DND-41 (cell line): ENCODE measurements around the gene GADL1.

Experiments used
- ATAC-seq: fragments of 200-7000 bp; cut with Tn5 transposase; 3 replicates; pipeline ENCODE4 v1.9.1; 2021; ENCODE audit warnings: low read depth; ENCODE audit not compliant: insufficient read depth
- DNase-seq: peaks from one replicate; pipeline ENCODE4 v3.0.0-alpha.2; 2020
- H2AFZ ChIP-seq: 2 replicates; pipeline ENCODE4 v1.6.0; 2012; ENCODE audit warnings: low read depth, low read length
- H3K27ac ChIP-seq: 2 replicates; pipeline ENCODE4 v1.5.1; 2012; ENCODE audit warnings: low read length, inconsistent platforms
- H3K27me3 ChIP-seq: fragments of 200-600 bp; sonication (generic); 2 replicates; pipeline ENCODE4 v1.6.0; 2012; ENCODE audit warnings: low read length, mild to moderate bottlenecking, inconsistent platforms; ENCODE audit not compliant: insufficient read depth, poor library complexity
- H3K36me3 ChIP-seq: 2 replicates; pipeline ENCODE4 v1.5.1; 2012; ENCODE audit warnings: low read length, inconsistent platforms; ENCODE audit not compliant: insufficient read depth
- H3K4me1 ChIP-seq: 2 replicates; pipeline ENCODE4 v1.5.1; 2012; ENCODE audit warnings: mild to moderate bottlenecking, low read length; ENCODE audit not compliant: insufficient read depth
- H3K4me2 ChIP-seq: 2 replicates; pipeline ENCODE4 v1.6.0; 2012; ENCODE audit warnings: mild to moderate bottlenecking, moderate library complexity, low read length, inconsistent platforms; ENCODE audit not compliant: insufficient read depth
- H3K4me3 ChIP-seq, 2 experiments: fragments of 200-600 bp in 1 of 2; shearing (Covaris generic) in 1 of 2; 2 replicates each; pipeline ENCODE4 v1.5.1; 2012 to 2016; ENCODE audit warnings: inconsistent platforms in 2 of 2, low read length in 2 of 2, mild to moderate bottlenecking in 2 of 2, low read depth in 1 of 2, moderate library complexity in 1 of 2
- H3K79me2 ChIP-seq: 2 replicates; pipeline ENCODE4 v1.6.0; 2012; ENCODE audit warnings: low read length, inconsistent platforms; ENCODE audit not compliant: insufficient read depth
- H3K9ac ChIP-seq: 2 replicates; pipeline ENCODE4 v1.6.0; 2012; ENCODE audit warnings: low read depth, mild to moderate bottlenecking, inconsistent platforms, low read length, moderate library complexity
- H3K9me3 ChIP-seq: 2 replicates; pipeline ENCODE4 v1.5.1; 2012; ENCODE audit warnings: low read length, moderate library complexity, mild to moderate bottlenecking, inconsistent platforms; ENCODE audit not compliant: insufficient read depth, severe bottlenecking
- H4K20me1 ChIP-seq: 2 replicates; pipeline ENCODE4 v1.6.0; 2012; ENCODE audit warnings: low read length; ENCODE audit not compliant: insufficient read depth
- CTCF ChIP-seq: IDR thresholded peaks from 2 replicates; pipeline ENCODE4 v1.5.1; 2012; ENCODE audit warnings: borderline replicate concordance, low read length, moderate library complexity, mild to moderate bottlenecking; ENCODE audit not compliant: poor library complexity, severe bottlenecking; ENCODE audit errors: extremely low read depth
- EZH2 ChIP-seq: IDR thresholded peaks from 3 replicates; pipeline ENCODE4 v1.6.1; 2012; ENCODE audit warnings: borderline replicate concordance, low read depth, mild to moderate bottlenecking, moderate library complexity, low read length, inconsistent platforms; ENCODE audit not compliant: severe bottlenecking

Gene GADL1

GRCh38 chr3:30733696-30734095 is 160.8 kb downstream of the GADL1 start:
- Histone ChIP-seq H3K4me1 (no peaks in the 10 kb centered on the region), H3K36me3 (no peaks in the 10 kb centered on the region), H3K9me3 (no peaks in the 10 kb centered on the region), H2AFZ (no peak overlapping the region), H3K79me2 (no peaks in the 10 kb centered on the region), H3K27ac (no peak overlapping the region), H3K4me2 (no peak overlapping the region), H3K27me3 (no peaks in the 10 kb centered on the region), H3K9ac (no peak overlapping the region), H4K20me1 (no peaks in the 10 kb centered on the region), H3K4me3 (no peak overlapping the region)
- ATAC-seq = no peak
- DNase-seq = no peak
- TF ChIP-seq CTCF = no peak
- TF ChIP-seq EZH2 = no peak

- DNase-seq = no peak
- ATAC-seq = no peak
- Histone ChIP-seq H3K9me3 (no peaks in the 10 kb centered on the region), H3K27me3 (no peaks in the 10 kb centered on the region), H3K36me3 (no peaks in the 10 kb centered on the region), H3K4me1 (no peaks in the 10 kb centered on the region), H2AFZ (no peak overlapping the region), H3K27ac (no peak overlapping the region), H3K4me2 (no peak overlapping the region), H3K4me3 (no peak overlapping the region), H3K79me2 (no peaks in the 10 kb centered on the region), H3K9ac (no peak overlapping the region), H4K20me1 (no peaks in the 10 kb centered on the region)
- TF ChIP-seq EZH2 = no peak
- TF ChIP-seq CTCF = no peak
Observed at GRCh38 chr3:30733209-30733608, 161.3 kb downstream of the GADL1 start.

- ATAC-seq (no peak), DNase-seq (no peak)
- no peaks in the 10 kb centered on the region for H3K9me3 ChIP-seq
- H3K79me2 ChIP-seq = no peaks in the 10 kb centered on the region
- H3K4me1 ChIP-seq = no peaks in the 10 kb centered on the region
- TF ChIP-seq CTCF = no peak
- no peak for TF ChIP-seq EZH2
- H2AFZ ChIP-seq = no peak overlapping the region
- H3K36me3 ChIP-seq = no peaks in the 10 kb centered on the region
- H3K9ac ChIP-seq = no peak overlapping the region
- no peaks in the 10 kb centered on the region for H4K20me1 ChIP-seq
- H3K4me2 ChIP-seq = no peak overlapping the region
- no peaks in the 10 kb centered on the region for H3K27me3 ChIP-seq
- H3K27ac ChIP-seq = no peak overlapping the region
- H3K4me3 ChIP-seq = no peak overlapping the region
Observed at GRCh38 chr3:30730967-30731366, 163.5 kb downstream of the GADL1 start.

GRCh38 chr3:30729936-30730335 is 164.5 kb downstream of the GADL1 start:
- no peaks in the 10 kb centered on the region for H3K79me2 ChIP-seq
- DNase-seq (no peak), ATAC-seq (no peak)
- H3K27me3 ChIP-seq = no peaks in the 10 kb centered on the region
- no peak overlapping the region for H3K4me2 ChIP-seq
- no peaks in the 10 kb centered on the region for H4K20me1 ChIP-seq
- H3K4me1 ChIP-seq = no peaks in the 10 kb centered on the region
- H3K9me3 ChIP-seq = no peaks in the 10 kb centered on the region
- no peak for TF ChIP-seq CTCF
- no peak for TF ChIP-seq EZH2
- no peak overlapping the region for H2AFZ ChIP-seq
- no peak overlapping the region for H3K27ac ChIP-seq
- no peaks in the 10 kb centered on the region for H3K36me3 ChIP-seq
- no peak overlapping the region for H3K4me3 ChIP-seq
- no peak overlapping the region for H3K9ac ChIP-seq
